ENCODE data around the gene GARIN1A. TPM values are rescaled to one million over a fixed set of nuclear protein-coding genes. Genes with fewer than 3 reads are reported as not detected.

Gene GARIN1A
- polyA plus RNA-seq, 1 donor from 2014 or later, result 2.8 TPM

DNA sequence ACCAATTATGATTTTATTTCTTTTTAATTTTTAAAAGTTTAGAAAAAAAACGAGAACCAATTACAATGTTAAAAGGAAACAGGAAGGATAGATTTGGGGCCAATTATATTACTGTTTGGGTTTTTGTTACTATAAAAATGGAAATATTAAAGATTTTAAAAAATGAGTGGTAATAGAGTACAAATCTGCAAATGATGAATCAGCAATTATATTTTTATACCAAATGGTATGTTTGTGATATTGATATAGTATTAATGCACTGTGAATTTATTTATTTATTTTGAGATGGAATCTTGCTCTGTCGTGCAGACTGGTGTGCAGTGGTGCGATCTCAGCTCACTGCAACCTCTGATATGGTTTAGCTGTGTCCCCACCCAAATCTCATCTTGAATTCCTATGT, 11.5 kb upstream of the GARIN1A start:
- Histone ChIP-seq H3K9me2 (ENCODE audit: insufficient read depth, low read length) (no peaks in the 10 kb centered on the region), H3K9me3 (ENCODE audit: low read length) (no peaks in the 10 kb centered on the region), H3K4me3 (ENCODE audit: low read length) (no peak overlapping the region), H3F3A (ENCODE audit: insufficient read depth, low read length, poor library complexity, severe bottlenecking) (no peaks in the 10 kb centered on the region), H3K27me3 (ENCODE audit: insufficient read depth, low read depth, low read length) (no peaks in the 10 kb centered on the region), H3K79me2 (replicated peaks; ENCODE audit: insufficient read depth, low read length) (no peaks in the 10 kb centered on the region), H3K36me3 (ENCODE audit: insufficient read depth, low read length) (no peaks in the 10 kb centered on the region), H3K9ac (ENCODE audit: low read length) (no peak overlapping the region), H2AFZ (ENCODE audit: low read depth, low read length) (no peak overlapping the region), H4K20me1 (ENCODE audit: insufficient read depth) (no peaks in the 10 kb centered on the region), H3K27ac (ENCODE audit: low read length) (no peak overlapping the region), H3K4me2 (ENCODE audit: low read length) (no peak overlapping the region)
- TF ChIP-seq MXI1 (conservative IDR thresholded peaks at IDR 0.05; ENCODE audit: poor library complexity, severe bottlenecking), result no peak
- no peak for TF ChIP-seq EZH2 (IDR thresholded peaks at IDR 0.05; ENCODE audit: borderline replicate concordance, insufficient read depth, low read length, poor library complexity, severe bottlenecking)
- TF ChIP-seq, protein P1, sequence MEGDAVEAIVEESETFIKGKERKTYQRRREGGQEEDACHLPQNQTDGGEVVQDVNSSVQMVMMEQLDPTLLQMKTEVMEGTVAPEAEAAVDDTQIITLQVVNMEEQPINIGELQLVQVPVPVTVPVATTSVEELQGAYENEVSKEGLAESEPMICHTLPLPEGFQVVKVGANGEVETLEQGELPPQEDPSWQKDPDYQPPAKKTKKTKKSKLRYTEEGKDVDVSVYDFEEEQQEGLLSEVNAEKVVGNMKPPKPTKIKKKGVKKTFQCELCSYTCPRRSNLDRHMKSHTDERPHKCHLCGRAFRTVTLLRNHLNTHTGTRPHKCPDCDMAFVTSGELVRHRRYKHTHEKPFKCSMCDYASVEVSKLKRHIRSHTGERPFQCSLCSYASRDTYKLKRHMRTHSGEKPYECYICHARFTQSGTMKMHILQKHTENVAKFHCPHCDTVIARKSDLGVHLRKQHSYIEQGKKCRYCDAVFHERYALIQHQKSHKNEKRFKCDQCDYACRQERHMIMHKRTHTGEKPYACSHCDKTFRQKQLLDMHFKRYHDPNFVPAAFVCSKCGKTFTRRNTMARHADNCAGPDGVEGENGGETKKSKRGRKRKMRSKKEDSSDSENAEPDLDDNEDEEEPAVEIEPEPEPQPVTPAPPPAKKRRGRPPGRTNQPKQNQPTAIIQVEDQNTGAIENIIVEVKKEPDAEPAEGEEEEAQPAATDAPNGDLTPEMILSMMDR (IDR thresholded peaks at IDR 0.05; ENCODE audit: poor library complexity, severe bottlenecking), result no peak
- TF ChIP-seq, protein P2, sequence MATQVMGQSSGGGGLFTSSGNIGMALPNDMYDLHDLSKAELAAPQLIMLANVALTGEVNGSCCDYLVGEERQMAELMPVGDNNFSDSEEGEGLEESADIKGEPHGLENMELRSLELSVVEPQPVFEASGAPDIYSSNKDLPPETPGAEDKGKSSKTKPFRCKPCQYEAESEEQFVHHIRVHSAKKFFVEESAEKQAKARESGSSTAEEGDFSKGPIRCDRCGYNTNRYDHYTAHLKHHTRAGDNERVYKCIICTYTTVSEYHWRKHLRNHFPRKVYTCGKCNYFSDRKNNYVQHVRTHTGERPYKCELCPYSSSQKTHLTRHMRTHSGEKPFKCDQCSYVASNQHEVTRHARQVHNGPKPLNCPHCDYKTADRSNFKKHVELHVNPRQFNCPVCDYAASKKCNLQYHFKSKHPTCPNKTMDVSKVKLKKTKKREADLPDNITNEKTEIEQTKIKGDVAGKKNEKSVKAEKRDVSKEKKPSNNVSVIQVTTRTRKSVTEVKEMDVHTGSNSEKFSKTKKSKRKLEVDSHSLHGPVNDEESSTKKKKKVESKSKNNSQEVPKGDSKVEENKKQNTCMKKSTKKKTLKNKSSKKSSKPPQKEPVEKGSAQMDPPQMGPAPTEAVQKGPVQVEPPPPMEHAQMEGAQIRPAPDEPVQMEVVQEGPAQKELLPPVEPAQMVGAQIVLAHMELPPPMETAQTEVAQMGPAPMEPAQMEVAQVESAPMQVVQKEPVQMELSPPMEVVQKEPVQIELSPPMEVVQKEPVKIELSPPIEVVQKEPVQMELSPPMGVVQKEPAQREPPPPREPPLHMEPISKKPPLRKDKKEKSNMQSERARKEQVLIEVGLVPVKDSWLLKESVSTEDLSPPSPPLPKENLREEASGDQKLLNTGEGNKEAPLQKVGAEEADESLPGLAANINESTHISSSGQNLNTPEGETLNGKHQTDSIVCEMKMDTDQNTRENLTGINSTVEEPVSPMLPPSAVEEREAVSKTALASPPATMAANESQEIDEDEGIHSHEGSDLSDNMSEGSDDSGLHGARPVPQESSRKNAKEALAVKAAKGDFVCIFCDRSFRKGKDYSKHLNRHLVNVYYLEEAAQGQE (IDR thresholded peaks at IDR 0.05; ENCODE audit: borderline replicate concordance), result no peak
- no peak for TF ChIP-seq RAD21 (conservative IDR thresholded peaks at IDR 0.05)
- no peak for TF ChIP-seq EP300 (conservative IDR thresholded peaks at IDR 0.05; ENCODE audit: poor library complexity, severe bottlenecking)
- TF ChIP-seq TAF1 (IDR thresholded peaks at IDR 0.05; ENCODE audit: low read depth), result no peak
- no peak for TF ChIP-seq SMC3 (conservative IDR thresholded peaks at IDR 0.05; ENCODE audit: poor library complexity)
- TF ChIP-seq POLR2AphosphoS5 (IDR thresholded peaks at IDR 0.05), result no peak

DNA sequence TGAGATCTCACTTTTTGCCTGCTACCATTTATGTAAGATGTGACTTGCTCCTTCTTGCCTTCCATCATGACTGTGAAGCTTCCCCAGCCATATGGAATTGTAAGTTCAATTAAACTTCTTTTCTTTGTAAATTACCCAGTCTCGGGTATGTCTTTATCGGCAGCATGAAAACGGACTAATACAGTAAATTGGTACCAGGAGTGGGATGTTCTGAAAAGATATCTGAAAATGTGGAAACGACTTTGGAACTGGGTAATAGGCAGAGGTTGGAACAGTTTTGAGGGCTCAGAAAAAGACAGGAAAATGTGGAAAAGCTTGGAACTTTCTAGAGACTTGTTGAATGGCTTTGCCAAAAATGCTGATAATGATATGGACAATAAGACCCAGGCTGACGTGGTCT, 10.6 kb upstream of the GARIN1A start:
- Histone ChIP-seq H4K20me1 (ENCODE audit: insufficient read depth) (no peaks in the 10 kb centered on the region), H3K4me3 (ENCODE audit: low read length) (no peak overlapping the region), H3F3A (ENCODE audit: insufficient read depth, low read length, poor library complexity, severe bottlenecking) (no peaks in the 10 kb centered on the region), H2AFZ (ENCODE audit: low read depth, low read length) (no peak overlapping the region), H3K27ac (ENCODE audit: low read length) (no peak overlapping the region), H3K27me3 (ENCODE audit: insufficient read depth, low read depth, low read length) (no peaks in the 10 kb centered on the region), H3K9me2 (ENCODE audit: insufficient read depth, low read length) (no peaks in the 10 kb centered on the region), H3K9ac (ENCODE audit: low read length) (no peak overlapping the region), H3K9me3 (ENCODE audit: low read length) (no peaks in the 10 kb centered on the region), H3K79me2 (replicated peaks; ENCODE audit: insufficient read depth, low read length) (no peaks in the 10 kb centered on the region), H3K4me2 (ENCODE audit: low read length) (no peak overlapping the region), H3K36me3 (ENCODE audit: insufficient read depth, low read length) (no peaks in the 10 kb centered on the region)
- no peak for TF ChIP-seq EZH2 (IDR thresholded peaks at IDR 0.05; ENCODE audit: borderline replicate concordance, insufficient read depth, low read length, poor library complexity, severe bottlenecking)
- TF ChIP-seq POLR2AphosphoS5 (IDR thresholded peaks at IDR 0.05), result no peak
- TF ChIP-seq EP300 (conservative IDR thresholded peaks at IDR 0.05; ENCODE audit: poor library complexity, severe bottlenecking), result no peak
- TF ChIP-seq TAF1 (IDR thresholded peaks at IDR 0.05; ENCODE audit: low read depth), result no peak
- no peak for TF ChIP-seq RAD21 (conservative IDR thresholded peaks at IDR 0.05)
- no peak for TF ChIP-seq MXI1 (conservative IDR thresholded peaks at IDR 0.05; ENCODE audit: poor library complexity, severe bottlenecking)
- TF ChIP-seq, protein P1 (IDR thresholded peaks at IDR 0.05; ENCODE audit: poor library complexity, severe bottlenecking), result no peak
- no peak for TF ChIP-seq SMC3 (conservative IDR thresholded peaks at IDR 0.05; ENCODE audit: poor library complexity)
- TF ChIP-seq, protein P2 (IDR thresholded peaks at IDR 0.05; ENCODE audit: borderline replicate concordance), result no peak

Measured in neural cell (in vitro differentiated cells).